ENCODE results near the gene RALGAPA2.

Gene RALGAPA2

GRCh38 chr20:20462185-20462584, 250.3 kb downstream of the RALGAPA2 start:
- DNase-seq (ENCODE audit: low read depth): no peak

GRCh38 chr20:20461551-20461950, 250.9 kb downstream of the RALGAPA2 start:
- DNase-seq (ENCODE audit: low read depth): no peak

GRCh38 chr20:20459726-20460125, 252.7 kb downstream of the RALGAPA2 start:
- no peak for DNase-seq (ENCODE audit: low read depth)

- no peak for DNase-seq (ENCODE audit: low read depth)
Measured at GRCh38 chr20:20457392-20458126, 254.9 kb downstream of the RALGAPA2 start.

- DNase-seq (ENCODE audit: low read depth): no peak
Measured at GRCh38 chr20:20456741-20457140, 255.7 kb downstream of the RALGAPA2 start.

- no peak for DNase-seq (ENCODE audit: low read depth)
Measured at GRCh38 chr20:20455926-20456325, 256.5 kb downstream of the RALGAPA2 start.

- no peak for DNase-seq (ENCODE audit: low read depth)
Measured at GRCh38 chr20:20454850-20455627, 257.4 kb downstream of the RALGAPA2 start.

- no peak for DNase-seq (ENCODE audit: low read depth)
Measured at GRCh38 chr20:20454367-20454766, 258.1 kb downstream of the RALGAPA2 start.

- DNase-seq (ENCODE audit: low read depth): peak; percentile 20
Measured at GRCh38 chr20:20452254-20452676, 260.2 kb downstream of the RALGAPA2 start.

GRCh38 chr20:20450521-20450920, 261.9 kb downstream of the RALGAPA2 start:
- DNase-seq (ENCODE audit: low read depth): no peak

GRCh38 chr20:20448881-20449280, 263.6 kb downstream of the RALGAPA2 start:
- DNase-seq (ENCODE audit: low read depth): no peak

GRCh38 chr20:20447196-20447595, 265.2 kb downstream of the RALGAPA2 start:
- DNase-seq (ENCODE audit: low read depth): no peak

- no peak for DNase-seq (ENCODE audit: low read depth)
Measured at GRCh38 chr20:20446425-20447015, 265.9 kb downstream of the RALGAPA2 start.

GRCh38 chr20:20446001-20446400, 266.4 kb downstream of the RALGAPA2 start:
- no peak for DNase-seq (ENCODE audit: low read depth)

GRCh38 chr20:20443504-20443903, 268.9 kb downstream of the RALGAPA2 start:
- no peak for DNase-seq (ENCODE audit: low read depth)

- no peak for DNase-seq (ENCODE audit: low read depth)
Measured at GRCh38 chr20:20442466-20442865, 270.0 kb downstream of the RALGAPA2 start.

- DNase-seq (ENCODE audit: low read depth): no peak
Measured at GRCh38 chr20:20440886-20441658, 271.4 kb downstream of the RALGAPA2 start.

GRCh38 chr20:20440481-20440880, 272.0 kb downstream of the RALGAPA2 start:
- DNase-seq (ENCODE audit: low read depth): no peak

GRCh38 chr20:20439602-20440190, 272.7 kb downstream of the RALGAPA2 start:
- DNase-seq (ENCODE audit: low read depth): no peak

GRCh38 chr20:20437314-20437713, 275.1 kb downstream of the RALGAPA2 start:
- DNase-seq (ENCODE audit: low read depth): no peak

GRCh38 chr20:20436689-20437088, 275.8 kb downstream of the RALGAPA2 start:
- DNase-seq (ENCODE audit: low read depth): no peak

- DNase-seq (ENCODE audit: low read depth): no peak
Measured at GRCh38 chr20:20435453-20435852, 277.0 kb downstream of the RALGAPA2 start.

Data from stimulated activated CD8-positive, alpha-beta memory T cell treated with anti-CD3 and anti-CD28 coated beads, Interleukin-7, amount 100 ng/mL, for 24 hours (primary cell).